Measurements from ENCODE around the gene RTP3. TPM values are rescaled to one million over a fixed set of nuclear protein-coding genes. Genes with fewer than 3 reads are reported as not detected.

Gene RTP3
- total and polyA plus RNA-seq, 2 experiments from 2014 or later: 0.16 TPM; not detected in 1

DNA sequence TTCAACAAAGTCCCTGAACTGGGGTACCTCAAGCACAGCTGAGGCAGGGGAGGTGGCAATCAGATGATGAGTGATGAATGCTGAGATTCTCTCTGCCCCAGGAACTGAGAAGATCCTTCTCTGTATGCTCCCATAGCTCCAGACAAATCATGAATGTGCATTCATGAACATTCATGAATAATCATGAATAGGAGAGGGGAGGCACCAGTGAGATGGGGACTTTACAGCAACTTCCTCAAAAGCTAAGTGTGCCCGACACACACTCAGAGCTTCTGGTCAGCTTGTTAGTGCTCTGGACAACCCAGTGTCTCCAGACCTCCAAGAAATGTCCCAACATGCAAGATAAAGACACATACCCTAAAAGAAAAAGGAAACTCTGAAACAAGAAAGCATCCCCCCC, 44.1 kb downstream of the RTP3 start:
- H3K4me3 ChIP-seq: no peak overlapping the region
- H3K27me3 Mint-ChIP-seq (ENCODE audit: insufficient read depth, low read depth, poor library complexity): peaks cover 23% of the 10 kb centered on the region
- H2AFZ ChIP-seq: no peak overlapping the region
- H3K4me3 Mint-ChIP-seq: no peak overlapping the region
- H3K27ac Mint-ChIP-seq: no peak overlapping the region
- TF ChIP-seq STAT1 (IDR thresholded peaks at IDR 0.05; ENCODE audit: unreplicated experiment) (no peak), ZNF331 (CRISPR knock-in tag; IDR thresholded peaks at IDR 0.05; ENCODE audit: low read depth) (no peak), EZH2 (IDR thresholded peaks at IDR 0.05; ENCODE audit: low read depth, unreplicated experiment) (no peak), ZNF114 (CRISPR knock-in tag; IDR thresholded peaks at IDR 0.05) (no peak), POLR2AphosphoS5 (IDR thresholded peaks at IDR 0.05; ENCODE audit: low read depth) (no peak), CREB1 (CRISPR knock-in tag; IDR thresholded peaks at IDR 0.05; ENCODE audit: low read depth) (no peak), JUNB (IDR thresholded peaks at IDR 0.05; ENCODE audit: unreplicated experiment) (no peak), CTCF (conservative IDR thresholded peaks at IDR 0.05; ENCODE audit: low read depth in 2 of 2) (no peak), NANOG (IDR thresholded peaks at IDR 0.05; ENCODE audit: borderline replicate concordance) (no peak), EZH2phosphoT487 (IDR thresholded peaks at IDR 0.05; ENCODE audit: unreplicated experiment) (no peak)
- TF ChIP-seq, protein P1, sequence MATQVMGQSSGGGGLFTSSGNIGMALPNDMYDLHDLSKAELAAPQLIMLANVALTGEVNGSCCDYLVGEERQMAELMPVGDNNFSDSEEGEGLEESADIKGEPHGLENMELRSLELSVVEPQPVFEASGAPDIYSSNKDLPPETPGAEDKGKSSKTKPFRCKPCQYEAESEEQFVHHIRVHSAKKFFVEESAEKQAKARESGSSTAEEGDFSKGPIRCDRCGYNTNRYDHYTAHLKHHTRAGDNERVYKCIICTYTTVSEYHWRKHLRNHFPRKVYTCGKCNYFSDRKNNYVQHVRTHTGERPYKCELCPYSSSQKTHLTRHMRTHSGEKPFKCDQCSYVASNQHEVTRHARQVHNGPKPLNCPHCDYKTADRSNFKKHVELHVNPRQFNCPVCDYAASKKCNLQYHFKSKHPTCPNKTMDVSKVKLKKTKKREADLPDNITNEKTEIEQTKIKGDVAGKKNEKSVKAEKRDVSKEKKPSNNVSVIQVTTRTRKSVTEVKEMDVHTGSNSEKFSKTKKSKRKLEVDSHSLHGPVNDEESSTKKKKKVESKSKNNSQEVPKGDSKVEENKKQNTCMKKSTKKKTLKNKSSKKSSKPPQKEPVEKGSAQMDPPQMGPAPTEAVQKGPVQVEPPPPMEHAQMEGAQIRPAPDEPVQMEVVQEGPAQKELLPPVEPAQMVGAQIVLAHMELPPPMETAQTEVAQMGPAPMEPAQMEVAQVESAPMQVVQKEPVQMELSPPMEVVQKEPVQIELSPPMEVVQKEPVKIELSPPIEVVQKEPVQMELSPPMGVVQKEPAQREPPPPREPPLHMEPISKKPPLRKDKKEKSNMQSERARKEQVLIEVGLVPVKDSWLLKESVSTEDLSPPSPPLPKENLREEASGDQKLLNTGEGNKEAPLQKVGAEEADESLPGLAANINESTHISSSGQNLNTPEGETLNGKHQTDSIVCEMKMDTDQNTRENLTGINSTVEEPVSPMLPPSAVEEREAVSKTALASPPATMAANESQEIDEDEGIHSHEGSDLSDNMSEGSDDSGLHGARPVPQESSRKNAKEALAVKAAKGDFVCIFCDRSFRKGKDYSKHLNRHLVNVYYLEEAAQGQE (IDR thresholded peaks at IDR 0.05; ENCODE audit: unreplicated experiment): no peak
- TF ChIP-seq, protein P2, sequence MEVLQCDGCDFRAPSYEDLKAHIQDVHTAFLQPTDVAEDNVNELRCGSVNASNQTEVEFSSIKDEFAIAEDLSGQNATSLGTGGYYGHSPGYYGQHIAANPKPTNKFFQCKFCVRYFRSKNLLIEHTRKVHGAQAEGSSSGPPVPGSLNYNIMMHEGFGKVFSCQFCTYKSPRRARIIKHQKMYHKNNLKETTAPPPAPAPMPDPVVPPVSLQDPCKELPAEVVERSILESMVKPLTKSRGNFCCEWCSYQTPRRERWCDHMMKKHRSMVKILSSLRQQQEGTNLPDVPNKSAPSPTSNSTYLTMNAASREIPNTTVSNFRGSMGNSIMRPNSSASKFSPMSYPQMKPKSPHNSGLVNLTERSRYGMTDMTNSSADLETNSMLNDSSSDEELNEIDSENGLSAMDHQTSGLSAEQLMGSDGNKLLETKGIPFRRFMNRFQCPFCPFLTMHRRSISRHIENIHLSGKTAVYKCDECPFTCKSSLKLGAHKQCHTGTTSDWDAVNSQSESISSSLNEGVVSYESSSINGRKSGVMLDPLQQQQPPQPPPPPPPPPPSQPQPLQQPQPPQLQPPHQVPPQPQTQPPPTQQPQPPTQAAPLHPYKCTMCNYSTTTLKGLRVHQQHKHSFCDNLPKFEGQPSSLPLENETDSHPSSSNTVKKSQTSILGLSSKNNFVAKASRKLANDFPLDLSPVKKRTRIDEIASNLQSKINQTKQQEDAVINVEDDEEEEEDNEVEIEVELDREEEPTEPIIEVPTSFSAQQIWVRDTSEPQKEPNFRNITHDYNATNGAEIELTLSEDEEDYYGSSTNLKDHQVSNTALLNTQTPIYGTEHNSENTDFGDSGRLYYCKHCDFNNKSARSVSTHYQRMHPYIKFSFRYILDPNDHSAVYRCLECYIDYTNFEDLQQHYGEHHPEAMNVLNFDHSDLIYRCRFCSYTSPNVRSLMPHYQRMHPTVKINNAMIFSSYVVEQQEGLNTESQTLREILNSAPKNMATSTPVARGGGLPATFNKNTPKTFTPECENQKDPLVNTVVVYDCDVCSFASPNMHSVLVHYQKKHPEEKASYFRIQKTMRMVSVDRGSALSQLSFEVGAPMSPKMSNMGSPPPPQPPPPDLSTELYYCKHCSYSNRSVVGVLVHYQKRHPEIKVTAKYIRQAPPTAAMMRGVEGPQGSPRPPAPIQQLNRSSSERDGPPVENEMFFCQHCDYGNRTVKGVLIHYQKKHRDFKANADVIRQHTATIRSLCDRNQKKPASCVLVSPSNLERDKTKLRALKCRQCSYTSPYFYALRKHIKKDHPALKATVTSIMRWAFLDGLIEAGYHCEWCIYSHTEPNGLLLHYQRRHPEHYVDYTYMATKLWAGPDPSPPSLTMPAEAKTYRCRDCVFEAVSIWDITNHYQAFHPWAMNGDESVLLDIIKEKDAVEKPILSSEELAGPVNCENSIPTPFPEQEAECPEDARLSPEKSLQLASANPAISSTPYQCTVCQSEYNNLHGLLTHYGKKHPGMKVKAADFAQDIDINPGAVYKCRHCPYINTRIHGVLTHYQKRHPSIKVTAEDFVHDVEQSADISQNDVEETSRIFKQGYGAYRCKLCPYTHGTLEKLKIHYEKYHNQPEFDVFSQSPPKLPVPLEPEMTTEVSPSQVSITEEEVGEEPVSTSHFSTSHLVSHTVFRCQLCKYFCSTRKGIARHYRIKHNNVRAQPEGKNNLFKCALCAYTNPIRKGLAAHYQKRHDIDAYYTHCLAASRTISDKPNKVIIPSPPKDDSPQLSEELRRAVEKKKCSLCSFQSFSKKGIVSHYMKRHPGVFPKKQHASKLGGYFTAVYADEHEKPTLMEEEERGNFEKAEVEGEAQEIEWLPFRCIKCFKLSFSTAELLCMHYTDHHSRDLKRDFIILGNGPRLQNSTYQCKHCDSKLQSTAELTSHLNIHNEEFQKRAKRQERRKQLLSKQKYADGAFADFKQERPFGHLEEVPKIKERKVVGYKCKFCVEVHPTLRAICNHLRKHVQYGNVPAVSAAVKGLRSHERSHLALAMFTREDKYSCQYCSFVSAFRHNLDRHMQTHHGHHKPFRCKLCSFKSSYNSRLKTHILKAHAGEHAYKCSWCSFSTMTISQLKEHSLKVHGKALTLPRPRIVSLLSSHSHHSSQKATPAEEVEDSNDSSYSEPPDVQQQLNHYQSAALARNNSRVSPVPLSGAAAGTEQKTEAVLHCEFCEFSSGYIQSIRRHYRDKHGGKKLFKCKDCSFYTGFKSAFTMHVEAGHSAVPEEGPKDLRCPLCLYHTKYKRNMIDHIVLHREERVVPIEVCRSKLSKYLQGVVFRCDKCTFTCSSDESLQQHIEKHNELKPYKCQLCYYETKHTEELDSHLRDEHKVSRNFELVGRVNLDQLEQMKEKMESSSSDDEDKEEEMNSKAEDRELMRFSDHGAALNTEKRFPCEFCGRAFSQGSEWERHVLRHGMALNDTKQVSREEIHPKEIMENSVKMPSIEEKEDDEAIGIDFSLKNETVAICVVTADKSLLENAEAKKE (CRISPR knock-in tag; IDR thresholded peaks at IDR 0.05): no peak
- no peaks in the 10 kb centered on the region; the same call in 2 of the 3 replicates for H3K9me3 Mint-ChIP-seq
- H3K4me1 Mint-ChIP-seq: peaks cover 46% of the 10 kb centered on the region
- H3K36me3 Mint-ChIP-seq (ENCODE audit: low read depth): peaks cover 10% of the 10 kb centered on the region; the same call in 2 of the 3 replicates
- no peaks in the 10 kb centered on the region for H3K79me2 ChIP-seq (replicated peaks; ENCODE audit: insufficient read depth)
- no peaks in the 10 kb centered on the region for H4K20me1 ChIP-seq (replicated peaks; ENCODE audit: insufficient read depth)
- no peak for ATAC-seq
- H3F3A ChIP-seq (replicated peaks; ENCODE audit: low read depth): peaks cover 2% of the 10 kb centered on the region; the same call in 1 of the 2 replicates
- H3K27ac ChIP-seq (ENCODE audit: low read depth): no peak overlapping the region
- no peak for DNase-seq (ENCODE audit: low spot score)
- no peak overlapping the region for H3K4me2 ChIP-seq
- peaks cover 30% of the 10 kb centered on the region for H3K4me1 ChIP-seq (ENCODE audit: insufficient read depth)
- H3K36me3 ChIP-seq (ENCODE audit: insufficient read depth): no peaks in the 10 kb centered on the region
- no peaks in the 10 kb centered on the region for H3K27me3 ChIP-seq (ENCODE audit: insufficient read depth)
- no peaks in the 10 kb centered on the region for H3K9me2 ChIP-seq (ENCODE audit: insufficient read depth)

All from GM23338 (cell line).